HEK293 (cell line): ENCODE data around the gene COX17.

Experiments used
- AEBP2 ChIP-seq: fragments of 450-650 bp; formaldehyde crosslinking; IDR thresholded peaks from 2 replicates; pipeline ENCODE4 v1.5.1; 2016; ENCODE audit warnings: missing biosample characterization, missing genetic modification characterization, borderline replicate concordance
- CTCF ChIP-seq: fragments of 450-650 bp; formaldehyde crosslinking; IDR thresholded peaks from 2 replicates; pipeline ENCODE4 v1.5.1; 2016; ENCODE audit warnings: missing biosample characterization, missing genetic modification characterization
- HOXA7 ChIP-seq: sonication (generic); formaldehyde crosslinking; IDR thresholded peaks from 2 replicates; pipeline ENCODE4 v1.8.1; 2022; ENCODE audit warnings: missing genetic modification reagents, borderline replicate concordance
- TCF7L2 ChIP-seq: IDR thresholded peaks from 2 replicates; pipeline ENCODE4 v1.6.1; 2011; ENCODE audit warnings: low read depth, mild to moderate bottlenecking, inconsistent platforms, low read length, moderate library complexity, borderline replicate concordance
- ZNF114 ChIP-seq: fragments of 450-650 bp; formaldehyde crosslinking; IDR thresholded peaks from 2 replicates; pipeline ENCODE4 v1.5.0; 2017; ENCODE audit warnings: missing biosample characterization, missing genetic modification characterization
- ZNF426 ChIP-seq: fragments of 450-650 bp; formaldehyde crosslinking; IDR thresholded peaks from 2 replicates; pipeline ENCODE4 v1.5.1; 2017; ENCODE audit warnings: missing biosample characterization, missing genetic modification characterization, mild to moderate bottlenecking, inconsistent platforms, moderate library complexity
- ZSCAN16 ChIP-seq: fragments of 450-650 bp; formaldehyde crosslinking; IDR thresholded peaks from 2 replicates; pipeline ENCODE4 v1.5.1; 2016; ENCODE audit warnings: missing biosample characterization, missing genetic modification characterization

- TF ChIP-seq HOXA7 (CRISPR knock-in tag) (no peak), AEBP2 (tag by site-specific recombination) (no peak), CTCF (tag by site-specific recombination) (no peak), ZNF114 (tag by site-specific recombination) (no peak), ZNF426 (tag by site-specific recombination) (no peak), TCF7L2 (no peak), ZSCAN16 (no peak)
Observed at GRCh38 chr3:119627461-119627860, 49.7 kb downstream of the COX17 start.
